Spleen (tissue), 7 donors: Measurements from ENCODE around the gene MAL.

Source experiments
- POLR2A ChIP-seq, 3 donors: fragments of 450-650 bp; IDR thresholded peaks; one replicate each; pipeline ENCODE4 v1.5.1; 2017; ENCODE audit warnings: antibody characterized with exemption in 3 of 3, mild to moderate bottlenecking in 1 of 3
- TF ChIP-seq, protein P1 (sequence below), 11 experiments: fragments of 200-600 bp in 7 of 11; fragments of 450-650 bp in 4 of 11; sonication (generic) in 4 of 11; IDR thresholded peaks in 8 of 11; conservative IDR thresholded peaks in 3 of 11; 1 replicate in 7 of 11; 2 replicates in 4 of 11; pipeline versions ENCODE4 v1.4.0 to v1.8.0; 2016 to 2021; ENCODE audit warnings: antibody characterized with exemption in 11 of 11, inconsistent platforms in 4 of 11, mild to moderate bottlenecking in 1 of 11
- donor health status: DM: no; HTN: no; CAD: no; lungs with moderate emphysema.
- donor health status: DM: no; HTN: no; CAD: no.
- donor health status: DM: no; HTN: no; CAD: no.

DNA sequence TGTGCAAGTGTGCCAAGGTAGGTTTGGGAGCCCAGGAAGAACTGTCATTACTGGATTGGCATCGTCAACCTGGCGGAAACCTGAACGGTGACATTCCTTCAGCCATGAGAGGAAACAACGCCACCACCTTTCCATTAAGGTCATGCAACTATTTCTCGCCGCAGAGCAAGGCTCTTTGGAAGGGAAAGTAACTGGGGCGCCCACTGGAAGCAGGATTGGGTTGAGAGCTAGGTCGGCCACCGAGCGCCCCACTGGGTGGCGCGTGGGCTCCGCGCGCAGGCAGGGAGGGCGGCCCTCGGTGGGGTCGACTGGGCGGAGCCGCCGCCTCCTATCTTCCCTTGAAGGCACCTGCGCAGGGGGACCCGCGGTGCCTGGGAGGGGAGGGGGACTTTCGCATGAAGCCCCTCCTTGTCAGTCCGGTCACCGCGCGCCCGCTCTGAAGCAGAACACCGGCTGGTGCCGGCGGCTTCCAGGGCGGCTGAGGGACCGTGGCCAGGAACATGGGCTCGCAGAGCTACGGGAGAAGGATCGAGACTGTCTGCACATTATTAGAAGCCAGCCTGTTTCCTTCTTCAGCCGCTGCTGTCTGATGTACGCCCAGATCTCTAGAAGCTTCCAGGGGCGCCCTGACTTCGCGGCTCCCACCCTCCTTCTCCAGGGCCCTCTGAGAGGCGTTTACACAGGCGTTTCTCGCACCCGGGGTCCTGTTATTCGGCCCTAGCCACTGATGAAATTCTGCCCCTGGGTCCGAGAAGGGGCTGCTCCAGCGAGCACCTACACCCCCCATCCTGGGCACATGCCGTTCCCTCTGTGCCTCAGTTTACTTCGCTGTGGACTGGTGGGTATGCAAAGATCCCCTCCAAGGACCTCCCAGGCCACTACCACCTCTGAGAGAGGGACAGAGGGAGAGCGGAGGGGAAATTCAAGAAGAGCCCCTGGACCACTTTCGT lies 27.3 kb upstream of the MAL start:
- TF ChIP-seq, protein P1, sequence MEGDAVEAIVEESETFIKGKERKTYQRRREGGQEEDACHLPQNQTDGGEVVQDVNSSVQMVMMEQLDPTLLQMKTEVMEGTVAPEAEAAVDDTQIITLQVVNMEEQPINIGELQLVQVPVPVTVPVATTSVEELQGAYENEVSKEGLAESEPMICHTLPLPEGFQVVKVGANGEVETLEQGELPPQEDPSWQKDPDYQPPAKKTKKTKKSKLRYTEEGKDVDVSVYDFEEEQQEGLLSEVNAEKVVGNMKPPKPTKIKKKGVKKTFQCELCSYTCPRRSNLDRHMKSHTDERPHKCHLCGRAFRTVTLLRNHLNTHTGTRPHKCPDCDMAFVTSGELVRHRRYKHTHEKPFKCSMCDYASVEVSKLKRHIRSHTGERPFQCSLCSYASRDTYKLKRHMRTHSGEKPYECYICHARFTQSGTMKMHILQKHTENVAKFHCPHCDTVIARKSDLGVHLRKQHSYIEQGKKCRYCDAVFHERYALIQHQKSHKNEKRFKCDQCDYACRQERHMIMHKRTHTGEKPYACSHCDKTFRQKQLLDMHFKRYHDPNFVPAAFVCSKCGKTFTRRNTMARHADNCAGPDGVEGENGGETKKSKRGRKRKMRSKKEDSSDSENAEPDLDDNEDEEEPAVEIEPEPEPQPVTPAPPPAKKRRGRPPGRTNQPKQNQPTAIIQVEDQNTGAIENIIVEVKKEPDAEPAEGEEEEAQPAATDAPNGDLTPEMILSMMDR (IDR thresholded peaks at IDR 0.05 in 8 of 11, conservative IDR thresholded peaks at IDR 0.05 in 3 of 11) = no peak
- no peak for TF ChIP-seq POLR2A (IDR thresholded peaks at IDR 0.05)
